ENCODE measurements around the gene CHAMP1. TPM values are rescaled to one million over a fixed set of nuclear protein-coding genes. Genes with fewer than 3 reads are reported as not detected.

CHAMP1 gene
- total RNA-seq, 2 experiments from 2014 or later: 11.0 to 12.2 TPM

DNA sequence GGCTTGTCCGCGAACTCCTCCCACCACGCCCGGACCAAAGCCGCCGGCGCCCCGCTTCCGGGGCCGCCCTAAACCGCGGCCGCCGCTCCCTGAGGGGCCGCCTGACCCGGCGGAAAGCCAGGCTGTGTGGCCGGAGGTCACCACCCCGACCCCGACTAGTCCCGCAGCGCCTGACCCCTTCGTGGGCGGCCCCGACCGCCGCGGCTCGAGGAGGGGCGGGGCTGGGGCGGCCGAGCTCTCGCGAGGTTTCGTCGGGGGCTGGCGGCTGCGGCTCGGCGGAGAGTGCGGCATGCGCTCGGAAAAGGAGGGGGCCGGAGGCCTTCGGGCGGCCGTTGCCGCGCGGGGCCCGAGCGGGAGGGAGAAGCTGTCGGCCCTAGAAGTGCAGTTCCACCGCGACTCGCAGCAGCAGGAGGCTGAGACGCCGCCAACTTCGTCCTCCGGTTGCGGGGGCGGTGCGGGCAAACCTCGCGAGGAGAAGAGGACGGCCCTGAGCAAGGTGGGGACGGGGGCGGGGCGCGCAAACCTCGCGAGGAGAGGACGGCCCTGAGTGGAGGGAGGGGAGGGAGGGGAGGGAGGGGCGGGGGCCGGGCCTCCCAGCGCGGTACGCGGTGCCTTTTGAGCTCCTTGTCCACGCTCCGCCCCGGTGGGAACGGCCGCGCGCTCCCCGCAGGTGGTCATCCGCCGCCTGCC, 32.8 kb upstream of the CHAMP1 start, which contains the start of gene UPF3A:
TSS of gene UPF3A (plus strand) at position 251 of the 690 bp plus-strand sequence. CDS start at position 290, 39 bp downstream.
- Histone ChIP-seq H3K27me3 (ENCODE audit: control insufficient read depth in 1 of 2, insufficient read depth in 2 of 2, low read length in 2 of 2) (no peaks in the 10 kb centered on the region), H3K9me3 (ENCODE audit: control insufficient read depth in 1 of 2, insufficient read depth in 1 of 2, low read length in 2 of 2) (no peaks in the 10 kb centered on the region), H3K36me3 (ENCODE audit: insufficient read depth, low read length) (peaks cover 14% of the 10 kb centered on the region), H3K27ac (ENCODE audit: low read depth in 1 of 2, low read length in 2 of 2) (peak within 1 kb of the TSS; percentile 72 to 89), H3K4me3 (ENCODE audit: low read length) (peak within 1 kb of the TSS; percentile 79), H3K4me1 (ENCODE audit: insufficient read depth, low read length) (peaks cover 37% of the 10 kb centered on the region)
- Mint-ChIP-seq H3K27ac (peak within 1 kb of the TSS; percentile 94), H3K36me3 (ENCODE audit: low read depth) (peaks cover 56% of the 10 kb centered on the region), H3K4me3 (peak within 1 kb of the TSS; percentile 95), H3K9me3 (no peaks in the 10 kb centered on the region), H3K27me3 (no peaks in the 10 kb centered on the region), H3K4me1 (ENCODE audit: low read depth) (peaks cover 61% of the 10 kb centered on the region)
- DNase-seq (peak; percentile 77 to 97 (median 86)), ATAC-seq (ENCODE audit: poor library complexity) (peak; percentile 82)
- ChIA-PET POLR2A (interaction anchor here (1.0 to 1.6 kb wide), 10 partner anchors 30 to 214 kb away, joined by 3 to 15 read pairs (median 5); partner anchors contain the start of genes CDC16 and CHAMP1), CTCF (interaction anchor here (2.6 kb wide), 1 partner anchor 52 kb away, joined by 11 read pairs; no protein-coding TSS in a partner anchor)
- intact Hi-C loops (cut with DNase I, micrococcal nuclease): loop anchor here (1.0 to 2.0 kb wide), 3 partner anchors 33 to 47 kb away; partner anchors contain the start of genes CHAMP1 (in 2 of the 2) and CDC16 (in 1 of the 2)
- TF ChIP-seq, protein P1, sequence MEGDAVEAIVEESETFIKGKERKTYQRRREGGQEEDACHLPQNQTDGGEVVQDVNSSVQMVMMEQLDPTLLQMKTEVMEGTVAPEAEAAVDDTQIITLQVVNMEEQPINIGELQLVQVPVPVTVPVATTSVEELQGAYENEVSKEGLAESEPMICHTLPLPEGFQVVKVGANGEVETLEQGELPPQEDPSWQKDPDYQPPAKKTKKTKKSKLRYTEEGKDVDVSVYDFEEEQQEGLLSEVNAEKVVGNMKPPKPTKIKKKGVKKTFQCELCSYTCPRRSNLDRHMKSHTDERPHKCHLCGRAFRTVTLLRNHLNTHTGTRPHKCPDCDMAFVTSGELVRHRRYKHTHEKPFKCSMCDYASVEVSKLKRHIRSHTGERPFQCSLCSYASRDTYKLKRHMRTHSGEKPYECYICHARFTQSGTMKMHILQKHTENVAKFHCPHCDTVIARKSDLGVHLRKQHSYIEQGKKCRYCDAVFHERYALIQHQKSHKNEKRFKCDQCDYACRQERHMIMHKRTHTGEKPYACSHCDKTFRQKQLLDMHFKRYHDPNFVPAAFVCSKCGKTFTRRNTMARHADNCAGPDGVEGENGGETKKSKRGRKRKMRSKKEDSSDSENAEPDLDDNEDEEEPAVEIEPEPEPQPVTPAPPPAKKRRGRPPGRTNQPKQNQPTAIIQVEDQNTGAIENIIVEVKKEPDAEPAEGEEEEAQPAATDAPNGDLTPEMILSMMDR (IDR thresholded peaks at IDR 0.05): no peak

DNA sequence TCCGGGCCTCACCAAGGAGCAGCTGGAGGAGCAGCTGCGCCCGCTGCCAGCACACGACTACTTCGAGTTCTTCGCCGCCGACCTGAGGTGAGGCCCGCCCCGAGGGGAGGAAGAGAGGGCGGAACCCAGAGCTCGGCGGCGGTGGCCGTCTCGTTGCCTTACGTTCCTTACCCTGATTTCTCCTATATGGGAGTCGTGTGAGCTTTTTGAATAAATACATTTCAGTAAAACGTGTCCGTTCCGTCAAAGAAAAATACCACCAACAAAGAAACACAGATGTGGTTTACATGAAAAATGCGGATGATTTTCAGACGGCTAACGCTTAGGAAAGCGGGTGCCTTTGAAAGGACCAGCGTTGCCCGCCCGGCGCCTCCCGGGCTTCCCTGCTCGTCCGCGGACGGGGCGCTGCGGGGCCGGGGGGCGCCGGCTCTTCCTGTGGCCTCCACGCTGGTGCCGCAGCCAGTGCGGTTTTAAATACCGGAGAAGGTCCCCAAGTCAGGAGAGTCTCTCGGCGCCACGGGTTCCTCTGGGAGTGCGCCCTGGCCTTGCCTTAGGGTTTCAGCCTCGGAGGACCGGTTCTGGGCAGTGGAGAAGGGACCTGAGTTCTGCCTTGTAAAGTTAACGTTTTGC, 32.1 kb upstream of the CHAMP1 start:
- ChIA-PET POLR2A (interaction anchor here (1.0 to 1.6 kb wide), 10 partner anchors 29 to 215 kb away, joined by 3 to 15 read pairs (median 5); partner anchors contain the start of genes CDC16 and CHAMP1), CTCF (interaction anchor here (2.6 kb wide), 1 partner anchor 52 kb away, joined by 11 read pairs; no protein-coding TSS in a partner anchor)
- ATAC-seq (ENCODE audit: poor library complexity): peak; percentile 74
- Mint-ChIP-seq H3K36me3 (ENCODE audit: low read depth) (peaks cover 63% of the 10 kb centered on the region), H3K4me3 (peak overlapping the region; percentile 95), H3K9me3 (no peaks in the 10 kb centered on the region), H3K27me3 (no peaks in the 10 kb centered on the region), H3K4me1 (ENCODE audit: low read depth) (peaks cover 65% of the 10 kb centered on the region), H3K27ac (peak overlapping the region; percentile 94)
- H3K4me3 ChIP-seq (ENCODE audit: low read length): peak overlapping the region; percentile 79
- TF ChIP-seq, protein P1 (IDR thresholded peaks at IDR 0.05): no peak
- H3K36me3 ChIP-seq (ENCODE audit: insufficient read depth, low read length): peaks cover 20% of the 10 kb centered on the region
- intact Hi-C loops (cut with DNase I, micrococcal nuclease): loop anchor here in 1 of 2 experiments (1.0 kb wide), 1 partner anchor 32 kb away; the partner anchor contains the start of gene CHAMP1
- H3K27ac ChIP-seq (ENCODE audit: low read depth in 1 of 2, low read length in 2 of 2): peak overlapping the region; percentile 30 to 65
- H3K27me3 ChIP-seq (ENCODE audit: control insufficient read depth in 1 of 2, insufficient read depth in 2 of 2, low read length in 2 of 2): no peaks in the 10 kb centered on the region
- H3K9me3 ChIP-seq (ENCODE audit: control insufficient read depth in 1 of 2, insufficient read depth in 1 of 2, low read length in 2 of 2): no peaks in the 10 kb centered on the region
- H3K4me1 ChIP-seq (ENCODE audit: insufficient read depth, low read length): peaks cover 37% of the 10 kb centered on the region
- peak; percentile 5 to 87 (median 62) for DNase-seq

DNA sequence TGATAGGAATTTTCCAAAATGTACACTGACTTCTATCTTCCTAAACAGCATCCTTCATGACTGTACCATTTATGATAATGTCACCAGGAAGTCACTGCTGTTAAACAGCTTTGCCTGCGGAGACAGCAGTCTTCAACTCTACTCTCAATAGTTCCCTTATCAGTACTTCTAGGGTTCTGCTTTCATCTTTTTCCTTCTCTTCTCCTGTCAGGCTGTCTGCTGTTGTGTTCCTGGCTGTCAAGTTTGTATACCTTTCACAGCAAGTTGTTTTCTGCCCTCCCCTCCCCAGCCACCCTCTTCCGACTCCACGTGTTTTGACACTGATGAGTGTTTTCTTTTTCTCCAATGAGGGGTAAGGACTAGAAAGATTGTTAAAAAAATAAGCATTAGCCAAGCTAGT, 30.7 kb upstream of the CHAMP1 start:
- TF ChIP-seq, protein P1 (IDR thresholded peaks at IDR 0.05): no peak
- peak overlapping the region; percentile 85 for H3K4me3 Mint-ChIP-seq
- no peak overlapping the region for H3K4me3 ChIP-seq (ENCODE audit: low read length)
- peak overlapping the region; percentile 68 for H3K27ac Mint-ChIP-seq
- no peaks in the 10 kb centered on the region for H3K9me3 Mint-ChIP-seq
- ChIA-PET CTCF (no interaction called here), POLR2A (no interaction called here)
- H3K36me3 Mint-ChIP-seq (ENCODE audit: low read depth): peaks cover 69% of the 10 kb centered on the region
- ATAC-seq (ENCODE audit: poor library complexity): no peak
- H3K9me3 ChIP-seq (ENCODE audit: control insufficient read depth in 1 of 2, insufficient read depth in 1 of 2, low read length in 2 of 2): no peaks in the 10 kb centered on the region
- peaks cover 32% of the 10 kb centered on the region for H3K36me3 ChIP-seq (ENCODE audit: insufficient read depth, low read length)
- no peaks in the 10 kb centered on the region for H3K27me3 Mint-ChIP-seq
- H3K4me1 ChIP-seq (ENCODE audit: insufficient read depth, low read length): peaks cover 37% of the 10 kb centered on the region
- DNase-seq: no peak
- H3K4me1 Mint-ChIP-seq (ENCODE audit: low read depth): peaks cover 68% of the 10 kb centered on the region
- no peaks in the 10 kb centered on the region for H3K27me3 ChIP-seq (ENCODE audit: control insufficient read depth in 1 of 2, insufficient read depth in 2 of 2, low read length in 2 of 2)
- intact Hi-C loops (cut with DNase I, micrococcal nuclease): no loop called here
- H3K27ac ChIP-seq (ENCODE audit: low read depth in 1 of 2, low read length in 2 of 2): no peak overlapping the region

Data from CD4-positive, alpha-beta T cell (primary cell).